ENCODE measurements around the gene MTERF4.

GRCh38 chr2:241116606-241117560 lies 14.8 kb upstream of the MTERF4 start:
- TF ChIP-seq, protein P1, sequence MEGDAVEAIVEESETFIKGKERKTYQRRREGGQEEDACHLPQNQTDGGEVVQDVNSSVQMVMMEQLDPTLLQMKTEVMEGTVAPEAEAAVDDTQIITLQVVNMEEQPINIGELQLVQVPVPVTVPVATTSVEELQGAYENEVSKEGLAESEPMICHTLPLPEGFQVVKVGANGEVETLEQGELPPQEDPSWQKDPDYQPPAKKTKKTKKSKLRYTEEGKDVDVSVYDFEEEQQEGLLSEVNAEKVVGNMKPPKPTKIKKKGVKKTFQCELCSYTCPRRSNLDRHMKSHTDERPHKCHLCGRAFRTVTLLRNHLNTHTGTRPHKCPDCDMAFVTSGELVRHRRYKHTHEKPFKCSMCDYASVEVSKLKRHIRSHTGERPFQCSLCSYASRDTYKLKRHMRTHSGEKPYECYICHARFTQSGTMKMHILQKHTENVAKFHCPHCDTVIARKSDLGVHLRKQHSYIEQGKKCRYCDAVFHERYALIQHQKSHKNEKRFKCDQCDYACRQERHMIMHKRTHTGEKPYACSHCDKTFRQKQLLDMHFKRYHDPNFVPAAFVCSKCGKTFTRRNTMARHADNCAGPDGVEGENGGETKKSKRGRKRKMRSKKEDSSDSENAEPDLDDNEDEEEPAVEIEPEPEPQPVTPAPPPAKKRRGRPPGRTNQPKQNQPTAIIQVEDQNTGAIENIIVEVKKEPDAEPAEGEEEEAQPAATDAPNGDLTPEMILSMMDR (conservative IDR thresholded peaks at IDR 0.05; ENCODE audit: low read length) = no peak
- no peak for TF ChIP-seq EZH2phosphoT487 (IDR thresholded peaks at IDR 0.05; ENCODE audit: borderline replicate concordance)
